ENCODE measurements around the gene VPS50. TPM values are rescaled to one million over a fixed set of nuclear protein-coding genes. Genes with fewer than 3 reads are reported as not detected.
"Not testable (repeated sequence)": the region's sequence is repeated elsewhere in the genome, so short reads cannot be mapped to it uniquely, and the experiment has no call there.

The VPS50 gene
- total and polyA plus RNA-seq, 2 donors (not counting 3 experiments of a cell fraction or from before 2014, with no cell fraction given), result 6.6 to 25.6 TPM

- no peak overlapping the region for H3K4me3 ChIP-seq (replicated peaks in 1 of 3; ENCODE audit: insufficient read depth in 1 of 3, low read depth in 1 of 3, low read length in 3 of 3)
- peaks cover 0 to 2% of the 10 kb centered on the region in 2 experiments for H3K27me3 ChIP-seq (ENCODE audit: control insufficient read depth in 2 of 2, insufficient read depth in 2 of 2, low read length in 2 of 2)
- FAIRE-seq (no peak), DNase-seq (ENCODE audit: low read depth, low spot score) (no peak)
- no TSS peak for BruUV-seq (replicated peaks)
- H2AFZ ChIP-seq (ENCODE audit: low read depth, low read length), result no peak overlapping the region
- no peak for TF ChIP-seq MYC (IDR thresholded peaks at IDR 0.05; ENCODE audit: low read depth, low read length)
- TF ChIP-seq GATA2 (IDR thresholded peaks at IDR 0.05; ENCODE audit: insufficient read depth, insufficient read length, low read depth, low read length), result no peak
- no peak for TF ChIP-seq EZH2 (IDR thresholded peaks at IDR 0.05; ENCODE audit: borderline replicate concordance, low read depth, low read length, severe bottlenecking)
- H3K27ac ChIP-seq (ENCODE audit: insufficient read depth, low read depth, low read length), result no peak overlapping the region
- no peaks in the 10 kb centered on the region for H3K4me1 ChIP-seq (ENCODE audit: control insufficient read depth, extremely low read depth, insufficient read depth, low read length)
- H3K4me2 ChIP-seq (ENCODE audit: insufficient read depth, low read length), result no peak overlapping the region
- no peaks in the 10 kb centered on the region for H4K20me1 ChIP-seq (replicated peaks; ENCODE audit: control insufficient read depth, extremely low read depth, insufficient read depth, low read length)
- no peaks in the 10 kb centered on the region for H3K9me3 ChIP-seq (replicated peaks; ENCODE audit: control insufficient read depth, insufficient read depth, low read length)
- intact Hi-C loops (cut with micrococcal nuclease), result no loop called here
- H3K9ac ChIP-seq (replicated peaks; ENCODE audit: extremely low read depth, insufficient read depth, low read length), result no peak overlapping the region
- H3K79me2 ChIP-seq (ENCODE audit: control insufficient read depth, insufficient read depth, low read length), result no peaks in the 10 kb centered on the region
- POLR2A ChIA-PET, result no interaction called here
- no peaks in the 10 kb centered on the region for H3K9me1 ChIP-seq (replicated peaks; ENCODE audit: control insufficient read depth, extremely low read depth, insufficient read depth, low read length)
- CTCF ChIA-PET, result no interaction called here
- dilution Hi-C loops (cut with MboI; ENCODE audit: extremely low pct_ligation_motif_present, low sequenced_read_pairs), result no loop called here
- H3K36me3 ChIP-seq (ENCODE audit: control insufficient read depth in 2 of 2, extremely low read depth in 1 of 2, insufficient read depth in 2 of 2, low read length in 2 of 2), result no peaks in the 10 kb centered on the region
These were observed 134.7 kb downstream of the VPS50 start for GRCh38 chr7:93366816-93367215.

- H3K4me1 ChIP-seq (ENCODE audit: control insufficient read depth, extremely low read depth, insufficient read depth, low read length), result no peaks in the 10 kb centered on the region
- H3K9me1 ChIP-seq (replicated peaks; ENCODE audit: control insufficient read depth, extremely low read depth, insufficient read depth, low read length), result no peaks in the 10 kb centered on the region
- no peaks in the 10 kb centered on the region for H3K9me3 ChIP-seq (replicated peaks; ENCODE audit: control insufficient read depth, insufficient read depth, low read length)
- TF ChIP-seq MAX (IDR thresholded peaks at IDR 0.05; ENCODE audit: insufficient read depth, insufficient read length), result no peak
- no peak for TF ChIP-seq POLR2AphosphoS5 (IDR thresholded peaks at IDR 0.05; ENCODE audit: insufficient read depth, low read depth, low read length)
- no peak overlapping the region for H3K4me3 ChIP-seq (replicated peaks in 1 of 3; ENCODE audit: insufficient read depth in 1 of 3, low read depth in 1 of 3, low read length in 3 of 3)
- DNase-seq (ENCODE audit: low read depth, low spot score) (no peak), FAIRE-seq (no peak)
- H3K36me3 ChIP-seq (ENCODE audit: control insufficient read depth in 2 of 2, extremely low read depth in 1 of 2, insufficient read depth in 2 of 2, low read length in 2 of 2), result no peaks in the 10 kb centered on the region
- peaks cover 0 to 2% of the 10 kb centered on the region in 2 experiments for H3K27me3 ChIP-seq (ENCODE audit: control insufficient read depth in 2 of 2, insufficient read depth in 2 of 2, low read length in 2 of 2)
- no TSS peak for BruUV-seq (replicated peaks)
- no peak overlapping the region for H3K27ac ChIP-seq (ENCODE audit: insufficient read depth, low read depth, low read length)
- H3K9ac ChIP-seq (replicated peaks; ENCODE audit: extremely low read depth, insufficient read depth, low read length), result no peak overlapping the region
- H3K79me2 ChIP-seq (ENCODE audit: control insufficient read depth, insufficient read depth, low read length), result no peaks in the 10 kb centered on the region
- ChIA-PET POLR2A (interaction anchor here (0.6 kb wide), 1 partner anchor 770 kb away, joined by 3 read pairs; no protein-coding TSS in a partner anchor), CTCF (no interaction called here)
- no peak overlapping the region for H3K4me2 ChIP-seq (ENCODE audit: insufficient read depth, low read length)
- no peak overlapping the region for H2AFZ ChIP-seq (ENCODE audit: low read depth, low read length)
- no peaks in the 10 kb centered on the region for H4K20me1 ChIP-seq (replicated peaks; ENCODE audit: control insufficient read depth, extremely low read depth, insufficient read depth, low read length)
- intact Hi-C loops (cut with micrococcal nuclease), result no loop called here
- dilution Hi-C loops (cut with MboI; ENCODE audit: extremely low pct_ligation_motif_present, low sequenced_read_pairs), result no loop called here
These were observed 135.1 kb downstream of the VPS50 start for GRCh38 chr7:93367254-93367653.

- H3K27me3 ChIP-seq (ENCODE audit: control insufficient read depth in 2 of 2, insufficient read depth in 2 of 2, low read length in 2 of 2); H3K36me3 ChIP-seq (ENCODE audit: control insufficient read depth in 2 of 2, extremely low read depth in 1 of 2, insufficient read depth in 2 of 2, low read length in 2 of 2); FAIRE-seq; H3K27ac ChIP-seq (ENCODE audit: insufficient read depth, low read depth, low read length); CTCF ChIA-PET; H3K79me2 ChIP-seq (ENCODE audit: control insufficient read depth, insufficient read depth, low read length); H3K4me2 ChIP-seq (ENCODE audit: insufficient read depth, low read length); DNase-seq (ENCODE audit: low read depth, low spot score); POLR2A ChIA-PET; BruUV-seq (replicated peaks); H3K4me1 ChIP-seq (ENCODE audit: control insufficient read depth, extremely low read depth, insufficient read depth, low read length); intact Hi-C loops (cut with micrococcal nuclease); dilution Hi-C loops (cut with MboI; ENCODE audit: extremely low pct_ligation_motif_present, low sequenced_read_pairs); H3K9me1 ChIP-seq (replicated peaks; ENCODE audit: control insufficient read depth, extremely low read depth, insufficient read depth, low read length); H3K9me3 ChIP-seq (replicated peaks; ENCODE audit: control insufficient read depth, insufficient read depth, low read length); H2AFZ ChIP-seq (ENCODE audit: low read depth, low read length); H3K4me3 ChIP-seq (replicated peaks in 1 of 3; ENCODE audit: insufficient read depth in 1 of 3, low read depth in 1 of 3, low read length in 3 of 3); H3K9ac ChIP-seq (replicated peaks; ENCODE audit: extremely low read depth, insufficient read depth, low read length); H4K20me1 ChIP-seq (replicated peaks; ENCODE audit: control insufficient read depth, extremely low read depth, insufficient read depth, low read length): not testable (repeated sequence)
These were observed 138.8 kb downstream of the VPS50 start for GRCh38 chr7:93370937-93371336.
